Brain microvascular endothelial cell (primary cell): ENCODE results near the gene MACROD2.
"Not testable (repeated sequence)": the region's sequence is repeated elsewhere in the genome, so short reads cannot be mapped to it uniquely, and the experiment has no call there.

ENCODE experiments used
- DNase-seq: peaks from one replicate; pipeline ENCODE4 v3.0.0-alpha.2; 2020
- H3K27ac ChIP-seq: fragments of 250-450 bp; sonication (Bioruptor Pico); 2 replicates; pipeline ENCODE4 v1.5.1; 2020; ENCODE audit warnings: mild to moderate bottlenecking, moderate library complexity
- H3K27me3 ChIP-seq: fragments of 250-450 bp; sonication (Bioruptor Pico); replicated peaks from 2 replicates; pipeline ENCODE4 v1.5.1; 2020; ENCODE audit warnings: mild to moderate bottlenecking
- H3K36me3 ChIP-seq: fragments of 250-450 bp; sonication (Bioruptor Pico); replicated peaks from 2 replicates; pipeline ENCODE4 v1.5.1; 2020; ENCODE audit warnings: mild to moderate bottlenecking
- H3K4me3 ChIP-seq: 2 replicates; pipeline ENCODE4 v1.5.1; 2011; ENCODE audit warnings: low read depth, mild to moderate bottlenecking, control low read depth, low read length, moderate library complexity
- in situ Hi-C: cut with HindIII; loops from 2 replicates; pipeline ENCODE4 v1.10.0; 2017; ENCODE audit warnings: low sequenced_read_pairs, low pct_ligation_motif_present
- TF ChIP-seq, protein P1 (sequence below): IDR thresholded peaks from 2 replicates; pipeline ENCODE4 v1.5.1; 2011; ENCODE audit warnings: low read depth, mild to moderate bottlenecking, moderate library complexity, low read length, control low read depth, inconsistent platforms; ENCODE audit errors: missing control alignments

MACROD2 gene

DNA sequence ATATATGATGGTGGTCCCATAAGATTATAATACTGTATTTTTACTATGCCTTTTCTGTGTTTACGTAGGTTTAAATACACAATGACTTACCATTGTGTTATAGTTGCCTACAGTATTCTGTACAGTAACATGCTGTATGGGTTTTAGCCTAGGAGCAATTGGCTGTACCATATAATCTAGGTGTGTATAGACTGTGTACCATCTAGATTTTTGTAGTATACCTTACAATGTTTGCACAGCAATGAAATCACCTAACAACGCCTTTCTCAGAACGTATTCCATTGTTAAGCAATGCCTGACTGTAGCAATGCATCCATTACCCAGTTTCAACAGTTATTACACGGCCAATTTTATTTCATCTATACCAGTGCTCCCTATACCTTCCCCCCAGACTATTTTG, 10.7 kb downstream of the MACROD2 start:
- H3K27me3 ChIP-seq = no peaks in the 10 kb centered on the region
- DNase-seq = no peak
- H3K36me3 ChIP-seq = no peaks in the 10 kb centered on the region
- H3K4me3 ChIP-seq = no peak overlapping the region
- no peak overlapping the region for H3K27ac ChIP-seq
- in situ Hi-C loops = no loop called here
- TF ChIP-seq, protein P1, sequence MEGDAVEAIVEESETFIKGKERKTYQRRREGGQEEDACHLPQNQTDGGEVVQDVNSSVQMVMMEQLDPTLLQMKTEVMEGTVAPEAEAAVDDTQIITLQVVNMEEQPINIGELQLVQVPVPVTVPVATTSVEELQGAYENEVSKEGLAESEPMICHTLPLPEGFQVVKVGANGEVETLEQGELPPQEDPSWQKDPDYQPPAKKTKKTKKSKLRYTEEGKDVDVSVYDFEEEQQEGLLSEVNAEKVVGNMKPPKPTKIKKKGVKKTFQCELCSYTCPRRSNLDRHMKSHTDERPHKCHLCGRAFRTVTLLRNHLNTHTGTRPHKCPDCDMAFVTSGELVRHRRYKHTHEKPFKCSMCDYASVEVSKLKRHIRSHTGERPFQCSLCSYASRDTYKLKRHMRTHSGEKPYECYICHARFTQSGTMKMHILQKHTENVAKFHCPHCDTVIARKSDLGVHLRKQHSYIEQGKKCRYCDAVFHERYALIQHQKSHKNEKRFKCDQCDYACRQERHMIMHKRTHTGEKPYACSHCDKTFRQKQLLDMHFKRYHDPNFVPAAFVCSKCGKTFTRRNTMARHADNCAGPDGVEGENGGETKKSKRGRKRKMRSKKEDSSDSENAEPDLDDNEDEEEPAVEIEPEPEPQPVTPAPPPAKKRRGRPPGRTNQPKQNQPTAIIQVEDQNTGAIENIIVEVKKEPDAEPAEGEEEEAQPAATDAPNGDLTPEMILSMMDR = no peak

DNA sequence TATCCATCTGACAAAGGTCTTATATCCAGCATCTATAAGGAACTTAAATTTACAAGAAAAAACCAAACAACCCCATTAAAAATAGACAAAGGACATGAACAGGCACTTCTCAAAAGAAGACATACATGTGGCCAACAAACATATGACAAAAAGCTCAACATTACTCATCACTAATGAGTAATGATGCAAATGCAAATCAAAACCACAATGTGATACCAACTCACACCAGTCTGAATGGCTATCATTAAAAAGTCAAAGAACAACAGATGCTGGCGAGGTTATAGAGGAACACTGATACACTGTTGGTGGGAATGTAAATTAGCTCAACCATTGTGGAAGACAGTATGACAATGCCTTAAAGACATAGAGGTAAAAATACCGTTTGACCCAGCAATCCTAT, 13.9 kb downstream of the MACROD2 start:
- Histone ChIP-seq H3K27me3 (no peaks in the 10 kb centered on the region), H3K27ac (no peak overlapping the region), H3K36me3 (no peaks in the 10 kb centered on the region), H3K4me3 (no peak overlapping the region)
- TF ChIP-seq, protein P1 = no peak
- in situ Hi-C loops = no loop called here
- DNase-seq = no peak

DNA sequence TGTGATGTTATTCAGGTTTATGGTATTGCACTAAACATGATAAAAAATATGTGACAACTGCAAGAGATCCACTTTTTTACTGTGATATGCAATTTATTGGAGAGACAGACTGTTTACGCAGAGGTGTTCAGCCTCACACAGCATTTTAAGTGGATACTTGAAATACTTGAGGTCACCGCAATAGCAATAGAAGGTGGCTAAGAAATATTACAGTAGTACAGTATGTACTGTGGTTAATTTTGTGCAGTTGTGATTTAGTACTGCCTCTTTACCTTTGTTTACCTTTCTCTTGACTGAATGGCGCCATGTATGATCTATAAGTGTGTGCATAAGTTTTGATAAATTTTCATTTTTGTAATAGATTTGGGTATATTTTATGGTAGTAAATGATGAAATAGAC, 17.4 kb downstream of the MACROD2 start:
- in situ Hi-C loops = no loop called here
- DNase-seq = no peak

DNA sequence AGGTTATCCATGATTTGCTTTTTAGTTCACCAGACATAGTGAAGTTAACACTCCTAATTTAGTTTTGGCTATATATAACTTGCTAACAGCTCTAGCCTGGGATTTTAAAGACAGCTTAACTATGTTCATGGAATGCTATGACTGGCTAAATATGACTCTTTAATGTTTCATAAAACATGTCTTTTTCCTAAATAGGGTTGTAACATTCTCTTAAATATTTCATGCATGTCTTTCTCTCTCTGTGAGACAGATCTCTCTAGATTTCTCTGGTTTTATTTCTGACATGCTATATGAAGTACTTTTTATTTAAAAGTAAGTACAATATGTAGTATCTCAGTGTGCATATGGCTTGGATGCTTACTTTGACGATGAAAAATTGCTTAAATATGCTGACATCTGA, 35.7 kb downstream of the MACROD2 start:
- TF ChIP-seq, protein P1 = no peak
- Histone ChIP-seq H3K27ac (no peak overlapping the region), H3K4me3 (no peak overlapping the region), H3K36me3 (no peaks in the 10 kb centered on the region), H3K27me3 (no peaks in the 10 kb centered on the region)
- in situ Hi-C loops = no loop called here
- no peak for DNase-seq

More for the DNA sequence above, 17.4 kb downstream of the MACROD2 start:
- Histone ChIP-seq H3K27me3 (no peaks in the 10 kb centered on the region), H3K27ac (no peak overlapping the region), H3K36me3 (no peaks in the 10 kb centered on the region), H3K4me3 (no peak overlapping the region)
- TF ChIP-seq, protein P1 = no peak

DNA sequence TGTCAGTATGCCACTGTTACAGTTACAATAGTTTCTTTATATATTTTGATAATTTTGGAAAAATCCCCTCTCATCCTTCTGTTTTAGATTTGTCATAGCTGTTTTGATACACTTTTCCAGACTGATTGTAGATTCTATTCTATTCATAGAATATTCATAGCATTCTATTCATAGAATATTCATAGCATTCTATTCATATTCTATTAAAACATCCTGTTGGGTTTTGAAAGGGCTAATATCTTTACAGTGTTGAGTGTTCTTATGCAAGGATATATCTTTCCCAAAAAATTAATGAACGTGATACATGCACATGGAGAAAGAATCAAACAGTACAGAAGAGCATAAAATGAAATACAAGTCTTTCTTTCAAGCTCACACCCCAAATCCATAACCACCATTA, 38.0 kb downstream of the MACROD2 start:
- H3K4me3 ChIP-seq = no peak overlapping the region
- H3K27ac ChIP-seq = no peak overlapping the region
- H3K36me3 ChIP-seq = no peaks in the 10 kb centered on the region
- TF ChIP-seq, protein P1 = no peak
- H3K27me3 ChIP-seq = no peaks in the 10 kb centered on the region
- in situ Hi-C loops = no loop called here
- no peak for DNase-seq

DNA sequence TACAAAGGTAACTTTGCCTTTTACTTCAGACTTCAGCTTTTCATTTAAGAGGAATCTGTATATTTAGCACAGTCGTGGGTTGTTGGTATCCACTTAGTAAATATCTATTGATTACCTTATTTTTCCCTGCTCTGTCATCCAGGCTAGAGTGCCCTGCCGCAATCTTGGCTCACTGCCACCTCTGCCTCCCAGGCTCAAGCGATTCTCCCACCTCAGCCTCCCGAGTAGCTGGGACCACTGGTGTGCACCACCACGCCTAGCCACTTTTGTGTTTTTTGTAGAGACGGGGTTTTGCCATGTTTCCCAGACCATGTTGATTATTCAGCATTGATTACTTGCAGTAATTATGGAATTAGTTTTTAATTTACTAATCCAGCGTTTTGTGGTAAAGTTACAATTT, 41.3 kb downstream of the MACROD2 start:
- Histone ChIP-seq H3K4me3 (no peak overlapping the region), H3K27ac (no peak overlapping the region), H3K27me3 (no peaks in the 10 kb centered on the region), H3K36me3 (no peaks in the 10 kb centered on the region)
- TF ChIP-seq, protein P1 = no peak
- in situ Hi-C loops = no loop called here
- DNase-seq = no peak

DNA sequence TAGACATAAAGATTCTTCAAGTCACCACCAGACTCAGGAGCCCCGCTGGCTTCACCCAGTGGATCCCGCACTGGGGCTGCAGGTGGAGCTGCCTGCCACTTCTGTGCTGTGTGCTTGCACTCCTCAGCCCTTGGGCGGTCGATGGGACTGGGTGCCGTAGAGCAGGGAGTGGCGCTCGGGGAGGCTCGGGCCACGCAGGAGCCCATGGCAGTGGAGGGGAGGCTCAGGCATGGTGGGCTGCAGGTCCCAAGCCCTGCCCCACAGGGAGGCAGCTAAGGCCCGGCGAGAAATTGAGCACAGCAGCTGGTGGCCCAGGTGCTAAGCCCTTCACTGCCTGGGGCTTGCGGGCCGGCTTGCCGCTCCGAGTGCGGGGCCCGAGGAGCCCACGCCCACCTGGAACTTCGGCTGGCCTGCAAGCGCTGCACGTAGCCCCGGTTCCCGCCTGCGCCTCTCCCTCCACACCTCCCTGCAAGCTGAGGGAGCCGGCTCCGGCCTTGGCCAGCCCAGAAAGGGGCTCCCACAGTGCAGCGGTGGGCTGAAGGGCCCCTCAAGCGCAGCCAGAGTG, 49.5 kb downstream of the MACROD2 start:
- H3K4me3 ChIP-seq, DNase-seq, H3K27ac ChIP-seq, H3K36me3 ChIP-seq, H3K27me3 ChIP-seq, in situ Hi-C loops: not testable (repeated sequence)
